GM12874 (cell line): Measurements from ENCODE around the gene CPLX1.

Experiments used
- CTCF ChIP-seq: IDR thresholded peaks from 2 replicates; pipeline ENCODE4 v1.5.1; 2011; ENCODE audit warnings: low read depth, mild to moderate bottlenecking, control low read depth, low read length, moderate library complexity; ENCODE audit not compliant: insufficient read depth

CPLX1 gene

GRCh38 chr4:825063-825970, 612 bp downstream of the CPLX1 start:
- TF ChIP-seq CTCF: no peak

DNA sequence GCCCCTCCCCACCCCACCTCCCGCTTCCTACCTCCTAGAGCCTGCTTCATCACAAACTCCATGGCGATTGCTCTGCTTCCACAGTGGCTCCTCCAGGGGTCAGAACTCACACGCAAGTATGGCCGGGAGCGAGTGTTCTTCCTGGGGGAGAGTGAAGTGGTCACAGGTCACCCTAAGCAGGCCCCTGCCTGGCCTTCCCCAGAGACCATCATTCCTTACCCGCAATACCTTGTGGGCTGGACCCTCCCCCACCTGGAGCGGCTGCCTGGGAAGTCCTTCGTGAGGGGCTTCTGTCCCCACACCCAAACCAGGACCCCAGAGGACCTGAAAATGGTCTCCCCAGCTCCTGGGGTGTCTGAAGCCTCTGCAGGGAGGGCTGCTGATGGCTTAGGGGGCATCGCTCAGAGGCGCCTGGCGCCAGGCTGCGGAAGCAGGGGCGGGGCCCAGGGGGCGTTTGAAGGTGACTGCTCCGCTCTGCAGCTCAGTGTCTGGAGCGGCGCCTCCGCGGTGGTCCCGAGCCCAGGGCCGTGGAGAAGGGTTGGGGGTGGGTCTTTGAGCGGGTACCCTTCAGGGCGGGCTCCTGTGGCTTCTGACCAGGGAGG, 1.4 kb downstream of the CPLX1 start:
- TF ChIP-seq CTCF: no peak

- TF ChIP-seq CTCF: no peak
Measured at GRCh38 chr4:823761-824460, 2.0 kb downstream of the CPLX1 start.

DNA sequence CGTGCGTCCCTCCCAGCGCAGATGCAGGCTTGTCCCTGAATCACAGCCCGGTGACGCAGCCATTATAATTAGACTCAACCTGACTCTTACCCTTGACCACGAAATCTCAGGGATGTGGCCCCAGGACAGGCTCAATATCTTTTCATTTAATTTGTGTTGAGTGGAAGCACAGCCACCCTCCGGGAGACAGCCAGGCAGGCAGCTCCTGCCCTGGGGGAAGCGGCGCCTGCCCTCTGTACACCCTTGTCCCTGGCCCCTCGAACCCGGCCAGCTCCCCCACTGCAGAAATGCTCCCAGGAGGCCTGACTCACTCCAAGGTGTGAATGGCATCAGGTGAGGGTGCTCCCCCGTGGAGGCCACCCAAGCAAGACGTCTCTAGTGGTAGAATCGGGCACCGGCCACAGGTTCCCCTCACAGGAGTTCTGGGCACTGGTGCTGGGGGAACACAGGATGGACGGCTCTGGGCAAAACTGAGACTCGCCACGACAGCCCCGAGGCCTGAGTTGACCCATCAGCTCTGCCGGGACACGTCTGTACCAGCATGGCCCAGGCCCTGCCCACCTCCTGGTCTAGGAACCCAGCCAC, 2.7 kb downstream of the CPLX1 start:
- TF ChIP-seq CTCF: no peak

DNA sequence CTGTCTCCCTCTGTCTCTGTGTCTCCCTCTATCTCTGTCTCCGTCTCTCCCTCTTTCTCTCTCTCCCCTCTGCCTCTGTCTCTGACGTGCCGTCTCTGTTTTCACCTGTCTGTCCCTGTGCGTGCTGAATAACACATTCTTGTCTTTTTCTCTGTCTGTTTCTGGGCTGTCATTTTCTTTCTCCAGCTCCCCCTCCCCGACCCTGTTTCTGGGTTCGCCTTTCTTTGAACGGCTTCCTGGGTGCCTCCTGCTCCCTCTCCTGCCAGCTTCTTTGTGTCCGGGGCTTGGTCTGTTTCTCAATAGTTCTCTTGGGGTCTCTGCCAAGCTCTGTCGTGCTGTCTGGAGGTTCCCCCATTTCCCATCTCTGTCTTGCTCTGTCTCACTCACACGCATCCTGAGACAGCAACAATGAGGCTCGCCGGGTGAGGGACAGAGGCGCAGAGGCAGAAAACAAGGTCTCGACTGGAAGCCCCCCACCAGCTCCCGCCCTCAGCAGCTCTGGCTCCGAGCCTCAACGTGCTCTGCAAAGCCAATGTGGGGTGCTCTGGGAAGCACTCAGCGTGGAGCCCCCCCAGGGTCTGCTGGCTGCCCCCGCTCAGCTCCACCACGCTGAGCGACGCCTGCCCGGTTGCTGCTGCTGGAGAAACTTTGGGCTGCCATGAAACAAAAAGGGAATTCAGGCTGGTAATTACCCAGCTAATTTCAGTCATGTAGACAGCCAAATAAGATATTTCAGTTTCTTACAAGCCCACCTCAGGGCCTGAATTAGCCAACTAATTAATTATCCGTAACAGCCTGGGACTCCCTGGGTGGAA, 3.4 kb downstream of the CPLX1 start:
- no peak for TF ChIP-seq CTCF

- no peak for TF ChIP-seq CTCF
Measured at GRCh38 chr4:821631-822030, 4.3 kb downstream of the CPLX1 start.
